H1 (cell line): ENCODE results near the gene ZNF148. TPM values are rescaled to one million over a fixed set of nuclear protein-coding genes. Genes with fewer than 3 reads are reported as not detected.

Source experiments
- CREB1 ChIP-seq: IDR thresholded peaks from 2 replicates; pipeline ENCODE4 v1.6.1; 2012; ENCODE audit warnings: inconsistent platforms
- PHF8 ChIP-seq: fragments of 200-600 bp; sonication (generic); conservative IDR thresholded peaks from 2 replicates; pipeline ENCODE4 v1.7.1; 2012; ENCODE audit warnings: low read depth, mild to moderate bottlenecking, inconsistent platforms, low read length, moderate library complexity
- USF2 ChIP-seq: IDR thresholded peaks from 2 replicates; pipeline ENCODE4 v1.6.1; 2011; ENCODE audit warnings: low read length, improper control_type of control experiment
- polyA plus RNA-seq, 7 experiments: library from polyadenylated mRNA; depleted of rRNA in 3 of 7; stranded (reverse) in 5 of 7; unstranded in 2 of 7; fragments of >200 nt in 5 of 7; fragments of 200-250 nt in 2 of 7; gene quantifications; 1 replicate in 5 of 7; 2 replicates in 1 of 7; 4 replicates in 1 of 7; pipeline versions ENCODE4 v1.2.1 to v1.2.3, GENCODE V29; 2011 to 2013; ENCODE audit warnings: missing spikeins in 2 of 7, mixed read lengths in 2 of 7
- total RNA-seq: library from RNA; stranded (reverse); fragmentation: NEBNext Ultra II Directional; extraction: Animal tissue kit (Norgen Biotek cat#: 25700); gene quantifications from 2 replicates; pipeline ENCODE4 v1.2.1, GENCODE V29; 2021

The ZNF148 gene
- total and polyA plus RNA-seq, 2 of the 8 experiments (the other 6 are each of a cell fraction or from before 2014, with no cell fraction given) = 3.7 to 22.6 TPM

- TF ChIP-seq CREB1 (no peak), USF2 (no peak), PHF8 (no peak)
Measured at GRCh38 chr3:125398952-125399351, 23.8 kb upstream of the ZNF148 start (continued).
